Astrocyte of the cerebellum (primary cell): ENCODE data around the gene AGR3.

Experiments used
- DNase-seq: peaks from one replicate; pipeline ENCODE4 v3.0.0-alpha.2; 2011; ENCODE audit warnings: low read depth
- H3K4me3 ChIP-seq: 2 replicates; pipeline ENCODE4 v1.5.1; 2011; ENCODE audit warnings: mild to moderate bottlenecking, low read depth, low read length, moderate library complexity
- CTCF ChIP-seq: IDR thresholded peaks from 2 replicates; pipeline ENCODE4 v1.5.1; 2012; ENCODE audit warnings: low read length, low read depth, moderate library complexity, mild to moderate bottlenecking; ENCODE audit errors: missing control alignments
- in situ Hi-C: cut with HindIII; loops from 2 replicates; pipeline ENCODE4 v1.10.0; 2017; ENCODE audit warnings: low sequenced_read_pairs

The AGR3 gene

GRCh38 chr7:16916105-16916639, 34.4 kb upstream of the AGR3 start:
- peak overlapping the region; percentile 17 for H3K4me3 ChIP-seq
- in situ Hi-C loops, result no loop called here
- peak; percentile 59 for DNase-seq
- TF ChIP-seq CTCF, result no peak

- no peak for TF ChIP-seq CTCF
- no peak overlapping the region for H3K4me3 ChIP-seq
- DNase-seq, result peak; percentile 90
- in situ Hi-C loops, result no loop called here
Measured at GRCh38 chr7:16915405-16915804, 33.6 kb upstream of the AGR3 start.

GRCh38 chr7:16914771-16915170, 33.0 kb upstream of the AGR3 start:
- no peak for DNase-seq
- no peak overlapping the region for H3K4me3 ChIP-seq
- in situ Hi-C loops, result no loop called here
- no peak for TF ChIP-seq CTCF

- no peak for DNase-seq
- no peak overlapping the region for H3K4me3 ChIP-seq
- no peak for TF ChIP-seq CTCF
- in situ Hi-C loops, result no loop called here
Measured at GRCh38 chr7:16913643-16914042, 31.9 kb upstream of the AGR3 start.

- no peak overlapping the region for H3K4me3 ChIP-seq
- TF ChIP-seq CTCF, result no peak
- DNase-seq, result no peak
- in situ Hi-C loops, result no loop called here
Measured at GRCh38 chr7:16912540-16912939, 30.8 kb upstream of the AGR3 start.

GRCh38 chr7:16908561-16908960, 26.8 kb upstream of the AGR3 start:
- in situ Hi-C loops, result no loop called here
- H3K4me3 ChIP-seq, result no peak overlapping the region
- no peak for TF ChIP-seq CTCF
- DNase-seq, result no peak
